HFFc6 (cell line): ENCODE data around the gene TPMT. TPM values are rescaled to one million over a fixed set of nuclear protein-coding genes. Genes with fewer than 3 reads are reported as not detected.

Experiments used
- DNase-seq: peaks from one replicate; pipeline ENCODE4 v3.0.0-alpha.2; 2018
- H3K27ac Mint-ChIP-seq: 2 replicates; pipeline ENCODE4 v1.8.0; 2020; ENCODE audit warnings: mild to moderate bottlenecking, mixed read lengths
- H3K27me3 Mint-ChIP-seq: 2 replicates; pipeline ENCODE4 v1.8.0; 2021; ENCODE audit warnings: mild to moderate bottlenecking, moderate library complexity, mixed read lengths; ENCODE audit not compliant: insufficient read depth
- H3K36me3 Mint-ChIP-seq: 2 replicates; pipeline ENCODE4 v1.8.0; 2021; ENCODE audit warnings: low read depth, mixed read lengths
- H3K4me1 Mint-ChIP-seq: 2 replicates; pipeline ENCODE4 v1.8.0; 2020; ENCODE audit warnings: low read depth, mixed read lengths
- H3K4me3 Mint-ChIP-seq: 2 replicates; pipeline ENCODE4 v1.8.0; 2020; ENCODE audit warnings: mild to moderate bottlenecking, moderate library complexity, mixed read lengths
- H3K9me3 Mint-ChIP-seq: 2 replicates; pipeline ENCODE4 v1.8.0; 2020; ENCODE audit warnings: mild to moderate bottlenecking, mixed read lengths
- total RNA-seq, 6 experiments: library from RNA; stranded (reverse); fragmentation: NEBNext Ultra II Directional; extraction: Animal tissue kit (Norgen Biotek cat#: 25700); gene quantifications; 2 replicates in 1 of 6; 3 replicates in 5 of 6; pipeline ENCODE4 v1.2.3, GENCODE V29; 2021
- TF ChIP-seq, protein P1 (sequence below): fragments of 200-600 bp; sonication (generic); IDR thresholded peaks from 2 replicates; pipeline ENCODE4 v1.5.0; 2021; ENCODE audit warnings: antibody characterized with exemption, mild to moderate bottlenecking

The TPMT gene
- total RNA-seq, 6 experiments from 2014 or later: 15.5 to 23.1 (median 21.2) TPM

DNA sequence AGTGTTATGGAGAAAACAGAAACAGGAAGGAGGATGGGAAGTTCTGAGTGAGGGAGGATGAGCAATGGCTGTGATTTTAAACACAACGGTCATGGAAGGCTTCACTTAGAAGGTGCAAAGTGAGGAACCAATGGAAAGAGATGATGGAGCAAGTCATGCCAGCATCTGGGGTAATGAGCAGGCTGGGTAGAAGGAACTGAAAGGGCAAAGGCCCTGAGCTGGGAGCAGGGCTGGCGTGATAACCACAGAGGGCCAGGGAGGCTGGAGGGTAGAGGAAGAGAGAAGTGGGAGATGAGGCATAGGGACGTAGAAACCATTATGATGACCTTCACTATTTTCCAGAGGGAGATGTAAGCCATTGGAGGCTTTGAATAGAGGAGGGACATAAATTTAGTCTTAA lies 76.0 kb downstream of the TPMT start:
- Mint-ChIP-seq H3K36me3 (peaks cover 16% of the 10 kb centered on the region), H3K27me3 (peaks cover 2% of the 10 kb centered on the region), H3K27ac (no peak overlapping the region), H3K9me3 (peaks cover 8% of the 10 kb centered on the region), H3K4me3 (no peak overlapping the region), H3K4me1 (peaks cover 9% of the 10 kb centered on the region; the same call in 1 of the 2 replicates)
- DNase-seq: no peak
- TF ChIP-seq, protein P1, sequence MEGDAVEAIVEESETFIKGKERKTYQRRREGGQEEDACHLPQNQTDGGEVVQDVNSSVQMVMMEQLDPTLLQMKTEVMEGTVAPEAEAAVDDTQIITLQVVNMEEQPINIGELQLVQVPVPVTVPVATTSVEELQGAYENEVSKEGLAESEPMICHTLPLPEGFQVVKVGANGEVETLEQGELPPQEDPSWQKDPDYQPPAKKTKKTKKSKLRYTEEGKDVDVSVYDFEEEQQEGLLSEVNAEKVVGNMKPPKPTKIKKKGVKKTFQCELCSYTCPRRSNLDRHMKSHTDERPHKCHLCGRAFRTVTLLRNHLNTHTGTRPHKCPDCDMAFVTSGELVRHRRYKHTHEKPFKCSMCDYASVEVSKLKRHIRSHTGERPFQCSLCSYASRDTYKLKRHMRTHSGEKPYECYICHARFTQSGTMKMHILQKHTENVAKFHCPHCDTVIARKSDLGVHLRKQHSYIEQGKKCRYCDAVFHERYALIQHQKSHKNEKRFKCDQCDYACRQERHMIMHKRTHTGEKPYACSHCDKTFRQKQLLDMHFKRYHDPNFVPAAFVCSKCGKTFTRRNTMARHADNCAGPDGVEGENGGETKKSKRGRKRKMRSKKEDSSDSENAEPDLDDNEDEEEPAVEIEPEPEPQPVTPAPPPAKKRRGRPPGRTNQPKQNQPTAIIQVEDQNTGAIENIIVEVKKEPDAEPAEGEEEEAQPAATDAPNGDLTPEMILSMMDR: no peak

Other genes starting within 250 kb of the TPMT start
- 10 to 100 TPM; 63.7 to 72.8 (median 66.4) TPM for gene KIF13A, start 167.4 kb downstream of the TPMT start, total RNA-seq
- gene NHLRC1, start 32.4 kb downstream of the TPMT start, total RNA-seq: 1 to 10 TPM; 1.2 to 1.9 (median 1.4) TPM
- gene KDM1B, start 345 bp upstream of the TPMT start, total RNA-seq: 10 to 100 TPM; 17.4 to 20.9 (median 19.1) TPM
- gene DEK, start 109.5 kb upstream of the TPMT start, total RNA-seq: 100 to 1,000 TPM in 5 of 6 experiments, 10 to 100 TPM in 1; 76.7 to 144 (median 132) TPM
- 1 to 10 TPM in 5 of 6 experiments, under 1 TPM in 1; 0.83 to 4.8 (median 1.2) TPM for gene RNF144B, start 232.3 kb upstream of the TPMT start, total RNA-seq